HG03442 (cell line): ENCODE measurements around the gene ARHGEF37.
"Not testable (repeated sequence)": the region's sequence is repeated elsewhere in the genome, so short reads cannot be mapped to it uniquely, and the experiment has no call there.

Experiments
- ATAC-seq: cut with Tn5 transposase; IDR thresholded peaks from one replicate; pipeline ENCODE4 v1.9.1; 2021; ENCODE audit warnings: mild to moderate bottlenecking, moderate library complexity; ENCODE audit not compliant: unreplicated experiment

ARHGEF37 gene

GRCh38 chr5:149645236-149645635 lies 63.9 kb downstream of the ARHGEF37 start:
- ATAC-seq: no peak

- no peak for ATAC-seq
Observed at GRCh38 chr5:149645725-149646124, 64.4 kb downstream of the ARHGEF37 start.

DNA sequence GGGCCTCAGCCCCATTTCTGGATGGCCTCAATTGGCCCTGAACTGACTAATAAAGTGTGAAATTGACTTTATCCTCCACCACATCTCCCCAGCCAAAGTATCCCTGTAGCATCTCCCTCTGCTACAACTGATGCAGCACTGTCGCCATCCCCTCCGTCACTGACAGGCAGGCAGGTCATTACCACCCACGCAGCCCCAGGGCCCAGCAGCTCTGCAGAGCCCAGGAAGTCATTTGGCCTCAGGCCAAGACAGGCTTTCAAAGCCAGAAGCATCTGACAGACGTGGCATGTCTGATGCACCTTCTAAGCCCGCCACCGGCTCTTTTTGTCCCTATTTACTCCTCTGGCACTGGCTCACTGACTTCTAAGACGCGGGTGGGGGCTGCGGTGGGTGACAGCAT lies 65.3 kb downstream of the ARHGEF37 start:
- ATAC-seq: no peak

- no peak for ATAC-seq
Observed at GRCh38 chr5:149647334-149647733, 66.0 kb downstream of the ARHGEF37 start.

- ATAC-seq: not testable (repeated sequence)
Observed at GRCh38 chr5:149648464-149649393, 67.4 kb downstream of the ARHGEF37 start.

- not testable (repeated sequence) for ATAC-seq
Observed at GRCh38 chr5:149649730-149650129, 68.4 kb downstream of the ARHGEF37 start.

DNA sequence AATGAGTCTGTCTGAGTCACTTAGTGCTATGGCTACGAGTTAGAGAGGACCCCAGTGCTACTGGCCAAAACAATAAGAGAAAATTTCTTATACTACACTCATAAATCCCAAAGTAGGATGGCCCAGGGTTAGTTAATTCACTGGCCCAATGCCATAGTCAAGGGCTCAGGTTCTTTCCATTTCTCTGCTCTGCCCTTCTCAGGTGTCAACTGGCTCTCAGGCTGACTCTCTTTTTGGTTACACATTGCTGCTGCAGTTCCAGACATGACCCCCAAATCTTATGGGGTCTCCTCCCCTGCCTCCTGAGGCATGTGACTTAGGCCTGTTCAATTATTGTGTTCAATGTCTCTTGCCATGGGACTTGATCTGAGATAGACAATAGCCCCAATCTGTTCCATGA lies 70.4 kb downstream of the ARHGEF37 start:
- ATAC-seq: no peak

DNA sequence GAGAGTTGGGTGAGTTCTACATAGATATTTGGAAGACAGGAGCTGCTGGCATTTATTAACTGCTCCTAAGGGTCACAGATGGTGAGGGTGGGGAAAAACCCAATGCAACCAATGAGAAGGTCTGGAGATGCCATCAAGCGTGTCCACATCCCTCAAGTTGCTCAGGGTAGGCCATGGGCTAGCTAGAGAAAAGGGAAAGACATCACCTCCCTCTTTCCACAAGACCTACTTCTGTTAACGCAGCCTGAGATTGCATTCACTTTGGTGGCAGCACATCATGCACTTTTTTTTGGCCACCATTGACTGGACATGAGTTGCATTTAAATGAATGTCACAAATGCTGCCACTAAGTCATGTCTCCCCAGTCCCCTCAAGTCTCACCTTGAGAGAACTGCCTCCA lies 71.4 kb downstream of the ARHGEF37 start:
- ATAC-seq: no peak

- no peak for ATAC-seq
Observed at GRCh38 chr5:149654231-149654630, 72.9 kb downstream of the ARHGEF37 start.

GRCh38 chr5:149654883-149655505 lies 73.7 kb downstream of the ARHGEF37 start:
- no peak for ATAC-seq

GRCh38 chr5:149656576-149657182 lies 75.4 kb downstream of the ARHGEF37 start:
- no peak for ATAC-seq

DNA sequence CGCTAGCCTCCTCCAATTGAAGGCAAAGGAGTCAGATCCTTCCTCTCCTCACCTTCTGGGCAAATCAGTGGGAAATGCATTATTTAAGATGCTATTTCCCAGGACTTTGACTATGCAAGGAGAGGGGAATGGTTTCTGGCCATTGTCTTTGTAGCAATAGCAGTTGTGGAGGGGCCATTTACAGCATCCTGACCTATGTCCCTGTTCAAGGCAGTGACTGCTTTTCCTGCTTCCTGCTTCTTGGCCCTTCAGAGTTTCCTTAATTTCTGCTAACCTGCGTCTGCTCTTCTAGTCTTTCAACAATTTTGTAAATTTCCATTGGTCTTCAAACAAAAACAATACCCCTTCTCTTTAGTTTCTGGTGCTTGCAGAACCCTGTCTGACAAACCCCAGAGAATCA lies 76.0 kb downstream of the ARHGEF37 start:
- no peak for ATAC-seq

DNA sequence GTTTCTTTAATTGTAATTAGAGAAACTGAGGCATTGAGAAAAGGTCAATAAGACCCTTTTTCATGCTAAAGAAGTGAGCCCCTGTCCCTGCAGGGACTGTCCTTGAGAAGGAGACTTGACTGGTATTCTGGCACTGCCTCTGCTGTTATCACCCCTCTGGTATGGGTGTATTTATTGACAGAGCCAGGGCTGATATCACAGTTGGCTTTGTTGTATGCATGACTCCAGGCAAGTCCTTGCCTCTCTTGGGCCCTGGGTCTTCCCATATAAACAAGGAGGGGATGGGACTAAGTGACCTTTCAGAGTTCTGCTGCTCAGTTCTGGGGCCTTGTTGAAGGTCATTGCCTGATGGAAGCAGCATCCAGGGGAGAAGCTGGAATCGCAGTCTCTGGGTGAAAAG lies 77.0 kb downstream of the ARHGEF37 start:
- no peak for ATAC-seq

DNA sequence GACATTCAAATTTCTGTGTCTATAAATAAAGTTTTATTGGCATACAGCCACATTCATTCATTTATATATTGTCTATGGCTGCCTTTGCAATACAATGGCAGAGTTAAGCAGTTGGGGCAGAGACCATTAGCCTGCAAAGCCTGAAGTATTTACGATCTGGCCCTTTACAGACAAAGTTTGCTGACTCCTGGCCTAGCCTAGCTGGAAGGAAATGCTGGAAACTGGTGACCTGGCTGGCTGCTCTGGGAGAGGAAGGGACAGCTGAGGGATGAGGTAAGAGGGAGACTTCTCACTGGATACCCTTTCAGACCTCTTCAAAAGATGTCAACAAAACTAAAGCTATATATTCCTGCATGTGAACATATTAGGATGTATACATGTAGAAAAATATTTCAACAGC lies 82.8 kb downstream of the ARHGEF37 start:
- ATAC-seq: no peak

DNA sequence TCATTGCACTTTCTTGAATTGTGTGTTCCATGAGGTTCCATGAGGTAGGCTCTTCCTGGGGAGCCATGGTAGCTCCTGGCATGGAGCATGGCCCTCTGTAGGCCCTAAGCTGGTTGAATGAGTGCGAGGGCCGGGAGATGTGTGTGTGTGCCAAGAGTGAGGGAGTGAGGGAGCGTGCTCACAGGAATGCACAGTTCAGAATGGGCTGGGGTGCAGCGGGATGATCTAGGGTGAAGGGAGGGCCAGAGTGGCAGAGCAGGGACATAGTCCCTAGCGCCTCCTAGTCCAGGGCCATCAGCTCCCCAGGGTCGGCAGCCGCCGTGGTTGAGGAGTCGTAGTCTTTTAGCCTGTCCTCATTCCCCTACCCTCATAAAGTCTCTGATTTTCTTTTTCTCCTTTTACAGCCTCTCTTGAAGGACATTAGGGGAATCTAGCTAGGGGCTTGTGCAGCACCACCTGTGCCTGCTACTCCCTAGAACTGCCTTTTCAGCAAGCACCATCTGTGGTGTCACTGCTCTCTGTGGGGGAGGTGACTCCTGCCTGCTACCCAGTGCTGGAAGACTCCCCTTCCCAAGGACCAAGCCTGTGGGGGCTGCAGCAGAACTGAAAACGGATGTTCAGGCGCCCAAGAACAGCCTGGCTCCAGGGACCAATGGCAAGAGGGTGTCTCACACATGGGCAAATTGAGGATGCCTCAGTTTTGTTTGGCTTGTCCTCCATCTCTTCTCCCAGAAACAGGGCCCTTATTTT lies 83.5 kb downstream of the ARHGEF37 start:
- no peak for ATAC-seq

- no peak for ATAC-seq
Observed at GRCh38 chr5:149665416-149666175, 84.3 kb downstream of the ARHGEF37 start.

DNA sequence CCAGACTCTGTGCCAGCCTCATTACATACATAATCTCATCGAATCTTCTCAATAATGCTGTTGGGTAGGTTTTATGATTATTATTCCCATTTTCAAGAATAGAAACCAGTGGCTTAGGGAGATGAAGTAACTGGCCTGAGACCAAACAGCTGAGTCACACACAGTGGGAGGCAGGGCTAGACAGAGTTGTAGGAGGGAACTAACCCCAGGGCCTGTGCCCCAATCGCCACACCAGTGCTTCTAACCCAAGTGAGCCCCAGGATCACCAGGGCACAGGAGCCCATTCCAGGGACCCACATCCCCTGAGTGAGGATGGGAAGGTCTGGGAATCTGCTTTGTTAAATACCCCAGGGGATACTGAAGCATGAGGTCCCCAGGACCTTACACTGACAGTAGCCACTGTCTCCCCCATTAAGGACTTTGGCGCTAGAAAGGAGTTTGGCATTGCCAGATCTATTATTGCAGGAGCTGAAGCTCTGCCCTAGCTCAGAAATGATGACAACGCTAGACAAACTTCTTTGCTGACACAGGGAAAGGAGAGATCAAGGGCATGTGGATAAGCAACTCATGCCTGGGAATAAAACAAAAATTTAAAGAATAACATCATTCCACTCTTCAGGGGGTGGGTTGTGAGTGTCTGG lies 85.0 kb downstream of the ARHGEF37 start:
- no peak for ATAC-seq

DNA sequence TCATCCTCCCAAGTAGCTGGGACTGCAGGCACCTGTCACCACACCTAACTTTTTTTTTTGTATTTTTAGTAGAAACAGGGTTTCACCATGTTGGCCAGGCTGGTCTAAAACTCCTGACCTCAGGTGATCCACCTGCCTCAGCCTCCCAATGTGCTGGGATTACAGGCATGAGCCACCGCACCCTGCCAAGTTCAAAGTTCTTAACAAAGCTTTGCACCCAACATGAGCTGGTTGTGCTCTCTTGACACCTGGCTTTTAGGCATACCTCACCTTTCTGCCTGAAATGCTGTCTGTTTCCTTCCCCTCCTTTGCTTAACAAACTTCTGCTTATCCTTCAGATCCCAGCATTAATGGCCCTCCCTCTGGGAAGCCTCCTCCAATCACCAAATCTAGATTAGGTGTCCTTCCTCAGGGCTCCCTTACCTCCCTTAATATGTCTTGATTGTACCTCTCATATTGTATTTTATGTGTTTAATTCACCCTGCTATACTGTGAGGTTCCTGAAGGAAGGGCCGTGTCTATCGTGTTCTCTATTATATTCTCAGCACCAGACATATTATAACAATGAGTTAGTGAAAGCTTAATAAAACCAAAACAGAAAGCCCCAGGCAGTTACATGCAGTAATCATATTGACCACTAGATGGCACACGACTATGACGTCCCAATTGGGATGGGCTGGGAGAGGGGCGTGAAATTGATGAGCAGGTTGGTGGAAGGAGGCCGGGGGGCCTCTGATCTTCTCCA lies 86.0 kb downstream of the ARHGEF37 start:
- ATAC-seq: no peak

GRCh38 chr5:149667829-149668330 lies 86.6 kb downstream of the ARHGEF37 start:
- no peak for ATAC-seq
